Adrenal gland (tissue), 12 donors: ENCODE measurements around the gene P2RX2. TPM values are rescaled to one million over a fixed set of nuclear protein-coding genes. Genes with fewer than 3 reads are reported as not detected.

Experiments used
- DNase-seq, 7 donors: peaks; one replicate each; pipeline ENCODE4 v3.0.0-alpha.2; 2019 to 2020
- H3K27ac ChIP-seq, 5 donors: fragments of 200-600 bp; sonication (generic) in 4 of 5; 1 replicate in 3 of 5; 2 replicates in 2 of 5; pipeline versions ENCODE4 v1.5.1 to v1.8.0; 2016 to 2020; ENCODE audit warnings: mild to moderate bottlenecking in 1 of 5
- H3K27me3 ChIP-seq: fragments of 200-600 bp; 2 replicates; pipeline ENCODE4 v1.8.0; 2021
- H3K36me3 ChIP-seq, 2 donors: fragments of 200-600 bp; replicated peaks in 1 of 2; 1 replicate in 1 of 2; 2 replicates in 1 of 2; pipeline versions ENCODE4 v1.5.1 to v1.8.0; 2018 to 2022
- H3K4me1 ChIP-seq, 2 donors: fragments of 200-600 bp; replicated peaks in 1 of 2; 1 replicate in 1 of 2; 2 replicates in 1 of 2; pipeline versions ENCODE4 v1.5.1 to v1.8.0; 2018 to 2021
- H3K4me3 ChIP-seq, 4 donors: fragments of 200-600 bp; sonication (generic) in 3 of 4; one replicate each; pipeline ENCODE4 v1.5.1; 2016 to 2018
- H3K9me3 ChIP-seq, 3 donors: fragments of 200-600 bp; sonication (generic) in 1 of 3; replicated peaks in 1 of 3; 1 replicate in 2 of 3; 2 replicates in 1 of 3; pipeline versions ENCODE4 v1.5.1 to v1.8.0; 2016 to 2021
- CTCF ChIP-seq, 6 experiments: fragments of 450-650 bp in 4 of 6; fragments of 200-600 bp in 2 of 6; sonication (generic) in 1 of 6; IDR thresholded peaks; 1 replicate in 5 of 6; 2 replicates in 1 of 6; pipeline versions ENCODE4 v1.5.1 to v1.8.0; 2016 to 2021; ENCODE audit warnings: antibody characterized with exemption in 6 of 6, mild to moderate bottlenecking in 2 of 6, moderate library complexity in 1 of 6
- POLR2A ChIP-seq, 2 donors: fragments of 450-650 bp; IDR thresholded peaks; one replicate each; pipeline ENCODE4 v1.6.1; 2017; ENCODE audit warnings: antibody characterized with exemption in 2 of 2, mild to moderate bottlenecking in 2 of 2, moderate library complexity in 1 of 2
- WGBS, 4 donors: extraction: QIAGEN DNeasy Blood & Tissue Kit in 2 of 4; methylation state at CpG; one replicate each; pipeline versions ENCODE4 v1.1.5 to v1.1.7; 2013 to 2017; 5-methylcytosine and 5-hydroxymethylcytosine counted together
- intact Hi-C, 2 donors: fragments of 100-400 bp; cut with DNase I; formaldehyde crosslinking; loops; one replicate each; pipeline versions ENCODE4 v1.14.1 to v1.15.0; 2022 to 2023
- polyA plus RNA-seq, 3 donors: library from polyadenylated mRNA; stranded (reverse); fragments of 200-250 nt in 2 of 3; fragments of 350-450 nt in 1 of 3; fragmentation: Illumina TruSeq in 1 of 3; extraction: RNeasy Lipid Tissue Mini Kit (QIAGEN cat#74804) in 1 of 3; gene quantifications; one replicate each; pipeline ENCODE4 v1.2.3, GENCODE V29; 2013 to 2014
- total RNA-seq, 9 donors: library from RNA; depleted of rRNA in 4 of 9; stranded (reverse); fragments of >200 nt in 4 of 9; fragments of 120-200 nt in 1 of 9; fragmentation: NEBNext Ultra II Directional in 1 of 9; extraction: Animal tissue kit (Norgen Biotek cat#: 25700) in 1 of 9; gene quantifications; one replicate each; pipeline versions ENCODE4 v1.1.0 to v1.2.4, GENCODE V29; 2013 to 2023
- donor health status: healthy with polysubstance abuse.
- donor health status: Bipolar disorder and iron deficiency.
- donor health status: DM: yes; HTN: yes; CAD: no.
- donor health status: DM: no; HTN: no; CAD: no.
- donor health status: DM: no; HTN: no; CAD: no.
- donor health status: DM: yes; HTN: yes; CAD: no.

P2RX2 gene
- total and polyA plus RNA-seq, 12 donors = 0.11 to 1.9 (median 0.44) TPM; not detected in 9

GRCh38 chr12:132587781-132588180, 30.8 kb upstream of the P2RX2 start:
- H3K27ac ChIP-seq = no peak overlapping the region
- H3K4me3 ChIP-seq = no peak overlapping the region
- DNase-seq = no peak
- intact Hi-C loops = no loop called here
- no peaks in the 10 kb centered on the region for H3K9me3 ChIP-seq
- WGBS, 4 donors = 77 to 100% (median 81%) methylated on average over 1 to 3 of the region's 3 CpGs; no CpG with 5 or more reads in 1 of the 4 donors
- H3K4me1 ChIP-seq = no peaks in the 10 kb centered on the region
- TF ChIP-seq CTCF (IDR thresholded peaks at IDR 0.05) = no peak
- TF ChIP-seq POLR2A (IDR thresholded peaks at IDR 0.05) = no peak
- no peaks in the 10 kb centered on the region for H3K27me3 ChIP-seq
- H3K36me3 ChIP-seq = no peaks in the 10 kb centered on the region

- no peak overlapping the region for H3K27ac ChIP-seq
- H3K36me3 ChIP-seq = no peaks in the 10 kb centered on the region
- no peaks in the 10 kb centered on the region for H3K27me3 ChIP-seq
- H3K4me1 ChIP-seq = peaks cover 0 to under 1% of the 10 kb centered on the region in 2 donors
- no peaks in the 10 kb centered on the region for H3K9me3 ChIP-seq
- H3K4me3 ChIP-seq = no peak overlapping the region
- intact Hi-C loops = no loop called here
- no peak for TF ChIP-seq CTCF (IDR thresholded peaks at IDR 0.05)
- TF ChIP-seq POLR2A (IDR thresholded peaks at IDR 0.05) = no peak
- DNase-seq = no peak
- WGBS, 4 donors = 85 to 94% (median 89%) methylated on average over 3 to 6 of the region's 6 CpGs
These were observed 30.3 kb upstream of the P2RX2 start for GRCh38 chr12:132588319-132588718.

GRCh38 chr12:132588821-132589669, 29.5 kb upstream of the P2RX2 start:
- intact Hi-C loops = no loop called here
- Histone ChIP-seq H3K4me3 (no peak overlapping the region), H3K9me3 (no peaks in the 10 kb centered on the region), H3K27me3 (no peaks in the 10 kb centered on the region), H3K27ac (no peak overlapping the region), H3K4me1 (peaks cover 0 to 5% of the 10 kb centered on the region in 2 donors), H3K36me3 (no peaks in the 10 kb centered on the region)
- 90 to 96% (median 93%) methylated on average over 17 to 19 of the region's 19 CpGs for WGBS, 4 donors
- no peak for DNase-seq
- TF ChIP-seq POLR2A (IDR thresholded peaks at IDR 0.05) (no peak), CTCF (IDR thresholded peaks at IDR 0.05) (no peak)

- 90 to 94% (median 91%) methylated on average over 37 to 45 of the region's 45 CpGs for whole genome bisulfite sequencing, 4 donors
- no peak for DNase-seq
- TF ChIP-seq POLR2A (IDR thresholded peaks at IDR 0.05) (no peak), CTCF (IDR thresholded peaks at IDR 0.05) (no peak)
- no peaks in the 10 kb centered on the region for H3K9me3 ChIP-seq
- no peak overlapping the region for H3K4me3 ChIP-seq
- H3K27me3 ChIP-seq = no peaks in the 10 kb centered on the region
- peaks cover 0 to 5% of the 10 kb centered on the region in 2 donors for H3K4me1 ChIP-seq
- no peak overlapping the region for H3K27ac ChIP-seq
- intact Hi-C loops = no loop called here
- H3K36me3 ChIP-seq = no peaks in the 10 kb centered on the region
These were observed 27.3 kb upstream of the P2RX2 start for GRCh38 chr12:132591107-132591935.
